RWPE2 (cell line): ENCODE data around the gene CD320.
A peak's percentile ranks its signal among the peaks of the same experiment; 100 is the strongest.
"Not testable (repeated sequence)": the region's sequence is repeated elsewhere in the genome, so short reads cannot be mapped to it uniquely, and the experiment has no call there.

Experiments used
- ATAC-seq: fragments of 200-7000 bp; cut with Tn5 transposase; 3 replicates; pipeline ENCODE4 v1.9.1; 2021; ENCODE audit warnings: low read depth
- DNase-seq: peaks from one replicate; pipeline ENCODE4 v3.0.0-alpha.2; 2020; ENCODE audit warnings: low spot score
- H3K27ac ChIP-seq: fragments of 450-650 bp; 2 replicates; pipeline ENCODE4 v1.5.1; 2017; ENCODE audit warnings: mild to moderate bottlenecking; ENCODE audit not compliant: poor library complexity, severe bottlenecking
- H3K27me3 ChIP-seq: fragments of 250-450 bp; sonication (Bioruptor Pico); 2 replicates; pipeline ENCODE4 v1.5.1; 2021; ENCODE audit warnings: mild to moderate bottlenecking, moderate library complexity; ENCODE audit not compliant: insufficient read depth, poor library complexity, severe bottlenecking
- H3K36me3 ChIP-seq: fragments of 250-450 bp; sonication (Bioruptor Pico); 2 replicates; pipeline ENCODE4 v1.5.1; 2020; ENCODE audit warnings: low read depth, mild to moderate bottlenecking, moderate library complexity
- H3K4me1 ChIP-seq: fragments of 250-450 bp; sonication (Bioruptor Pico); 2 replicates; pipeline ENCODE4 v1.5.1; 2021; ENCODE audit warnings: mild to moderate bottlenecking, moderate library complexity; ENCODE audit not compliant: insufficient read depth, poor library complexity, severe bottlenecking
- H3K4me3 ChIP-seq: fragments of 250-450 bp; sonication (Bioruptor Pico); 2 replicates; pipeline ENCODE4 v1.5.1; 2021; ENCODE audit warnings: mild to moderate bottlenecking, moderate library complexity; ENCODE audit not compliant: severe bottlenecking
- H3K9me3 ChIP-seq: fragments of 250-450 bp; sonication (Bioruptor Pico); 2 replicates; pipeline ENCODE4 v1.5.1; 2021; ENCODE audit warnings: mild to moderate bottlenecking, moderate library complexity; ENCODE audit not compliant: severe bottlenecking
- TF ChIP-seq, protein P1 (sequence below): fragments of 450-650 bp; IDR thresholded peaks from one replicate; pipeline ENCODE4 v1.5.1; 2017; ENCODE audit warnings: mild to moderate bottlenecking, moderate library complexity; ENCODE audit not compliant: poor library complexity, severe bottlenecking

Gene CD320

GRCh38 chr19:8307965-8308866 lies at the start of gene CD320:
TSS of gene CD320 (minus strand) at chr19:8308358. CDS start at chr19:8308290, 68 bp downstream.
- Histone ChIP-seq H3K4me1 (peaks cover 3% of the 10 kb centered on the region), H3K27me3 (no peaks in the 10 kb centered on the region), H3K4me3 (peak within 1 kb of the TSS; percentile 57), H3K27ac (peak within 1 kb of the TSS; percentile 30), H3K36me3 (peaks cover 25% of the 10 kb centered on the region), H3K9me3 (no peaks in the 10 kb centered on the region)
- TF ChIP-seq, protein P1, sequence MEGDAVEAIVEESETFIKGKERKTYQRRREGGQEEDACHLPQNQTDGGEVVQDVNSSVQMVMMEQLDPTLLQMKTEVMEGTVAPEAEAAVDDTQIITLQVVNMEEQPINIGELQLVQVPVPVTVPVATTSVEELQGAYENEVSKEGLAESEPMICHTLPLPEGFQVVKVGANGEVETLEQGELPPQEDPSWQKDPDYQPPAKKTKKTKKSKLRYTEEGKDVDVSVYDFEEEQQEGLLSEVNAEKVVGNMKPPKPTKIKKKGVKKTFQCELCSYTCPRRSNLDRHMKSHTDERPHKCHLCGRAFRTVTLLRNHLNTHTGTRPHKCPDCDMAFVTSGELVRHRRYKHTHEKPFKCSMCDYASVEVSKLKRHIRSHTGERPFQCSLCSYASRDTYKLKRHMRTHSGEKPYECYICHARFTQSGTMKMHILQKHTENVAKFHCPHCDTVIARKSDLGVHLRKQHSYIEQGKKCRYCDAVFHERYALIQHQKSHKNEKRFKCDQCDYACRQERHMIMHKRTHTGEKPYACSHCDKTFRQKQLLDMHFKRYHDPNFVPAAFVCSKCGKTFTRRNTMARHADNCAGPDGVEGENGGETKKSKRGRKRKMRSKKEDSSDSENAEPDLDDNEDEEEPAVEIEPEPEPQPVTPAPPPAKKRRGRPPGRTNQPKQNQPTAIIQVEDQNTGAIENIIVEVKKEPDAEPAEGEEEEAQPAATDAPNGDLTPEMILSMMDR, result no peak
- ATAC-seq (peak; percentile 87), DNase-seq (peak; percentile 85)

GRCh38 chr19:8357007-8357521 lies 48.9 kb upstream of the CD320 start:
- Histone ChIP-seq H3K4me3 (no peak overlapping the region), H3K4me1 (peaks cover 24% of the 10 kb centered on the region), H3K27ac (peak overlapping the region; percentile 97), H3K36me3 (no peaks in the 10 kb centered on the region), H3K27me3 (no peaks in the 10 kb centered on the region), H3K9me3 (no peaks in the 10 kb centered on the region)
- TF ChIP-seq, protein P1, result no peak
- DNase-seq, result no peak
- no peak for ATAC-seq

- peak; percentile 87 for DNase-seq
- no peaks in the 10 kb centered on the region for H3K36me3 ChIP-seq
- H3K27ac ChIP-seq, result peak overlapping the region; percentile 97
- no peaks in the 10 kb centered on the region for H3K27me3 ChIP-seq
- no peaks in the 10 kb centered on the region for H3K9me3 ChIP-seq
- TF ChIP-seq, protein P1, result no peak
- peaks cover 18% of the 10 kb centered on the region for H3K4me1 ChIP-seq
- peak; percentile 90 for ATAC-seq
- H3K4me3 ChIP-seq, result no peak overlapping the region
Observed at GRCh38 chr19:8355631-8356402, 47.7 kb upstream of the CD320 start.

- ATAC-seq, H3K27ac ChIP-seq: not testable (repeated sequence)
Observed at GRCh38 chr19:8352845-8353244, 44.7 kb upstream of the CD320 start.

GRCh38 chr19:8352134-8352827 lies 44.1 kb upstream of the CD320 start:
- no peak for ATAC-seq
- no peaks in the 10 kb centered on the region for H3K27me3 ChIP-seq

More at GRCh38 chr19:8352845-8353244, 44.7 kb upstream of the CD320 start:
- not testable (repeated sequence) for H3K4me3 ChIP-seq, DNase-seq, H3K9me3 ChIP-seq, H3K36me3 ChIP-seq, H3K27me3 ChIP-seq
- H3K4me1 ChIP-seq, result peaks cover 18% of the 10 kb centered on the region

GRCh38 chr19:8349629-8350372 lies 41.6 kb upstream of the CD320 start:
- H3K27me3 ChIP-seq, DNase-seq, ATAC-seq, H3K9me3 ChIP-seq, H3K27ac ChIP-seq, H3K36me3 ChIP-seq, H3K4me1 ChIP-seq, H3K4me3 ChIP-seq: not testable (repeated sequence)

More at GRCh38 chr19:8352134-8352827, 44.1 kb upstream of the CD320 start:
- DNase-seq, result no peak
- Histone ChIP-seq H3K36me3 (no peaks in the 10 kb centered on the region), H3K9me3 (no peaks in the 10 kb centered on the region), H3K27ac (no peak overlapping the region), H3K4me3 (no peak overlapping the region), H3K4me1 (peaks cover 18% of the 10 kb centered on the region)
- TF ChIP-seq, protein P1, result no peak
